ENCODE measurements around the gene COL27A1. TPM values are rescaled to one million over a fixed set of nuclear protein-coding genes. Genes with fewer than 3 reads are reported as not detected.

Gene COL27A1
- total and polyA plus RNA-seq, 9 of the 15 experiments (the other 6 are each of a cell fraction or from before 2014, with no cell fraction given), result 0.07 TPM; not detected in 8

GRCh38 chr9:114112325-114112724, 43.0 kb upstream of the COL27A1 start (continued):
- no peak for TF ChIP-seq ELK1 (CRISPR knock-in tag; IDR thresholded peaks at IDR 0.05)

- Histone ChIP-seq H3K4me1 (replicated peaks in 1 of 2; ENCODE audit: control insufficient read depth in 2 of 2, insufficient read depth in 2 of 2, low read length in 2 of 2) (peaks cover 0 to 2% of the 10 kb centered on the region in 2 experiments; a peak in 1 of 5 replicates), H3K9me3 (replicated peaks; ENCODE audit: control insufficient read depth, insufficient read depth, low read depth, low read length) (no peaks in the 10 kb centered on the region), H2AFZ (ENCODE audit: low read depth, low read length) (no peak overlapping the region), H3K4me2 (ENCODE audit: insufficient read depth, low read length) (no peak overlapping the region), H3K4me3 (no peak overlapping the region), H3K36me3 (ENCODE audit: control insufficient read depth, insufficient read depth, low read length) (no peaks in the 10 kb centered on the region), H3K9me1 (ENCODE audit: control insufficient read depth, insufficient read depth, low read length) (no peaks in the 10 kb centered on the region), H3K9ac (ENCODE audit: insufficient read depth in 1 of 2, low read depth in 2 of 2, low read length in 2 of 2) (no peak overlapping the region), H3K27me3 (ENCODE audit: control insufficient read depth in 2 of 2, insufficient read depth in 2 of 2, low read length in 2 of 2) (peaks cover 8 to 46% of the 10 kb centered on the region in 2 experiments; a peak in 3 of 5 replicates), H3K27ac (ENCODE audit: extremely low read depth, low read depth, low read length) (no peak overlapping the region), H3K79me2 (ENCODE audit: control insufficient read depth, insufficient read depth, low read length) (no peaks in the 10 kb centered on the region), H4K20me1 (replicated peaks; ENCODE audit: control insufficient read depth, insufficient read depth, low read length) (peaks cover 3% of the 10 kb centered on the region; the same call in 1 of the 2 replicates)
- FAIRE-seq (no peak), ATAC-seq (no peak), DNase-seq (ENCODE audit: extremely low read depth in 1 of 4, low spot score in 3 of 4) (no peak)
- 1% methylated on average over 10 of the region's 10 CpGs for WGBS (ENCODE audit: insufficient coverage, low coverage, missing lambda C conversion rate)
- ChIA-PET POLR2A (no interaction called here), CTCF (ENCODE audit: low intra/inter-chr PET ratio) (no interaction called here)
- 0 out of 2 replicates have a peak, but pooled peaks have one; percentile 20 for TF ChIP-seq NFIC (IDR thresholded peaks at IDR 0.05)
- TF ChIP-seq SP1 (CRISPR knock-in tag; IDR thresholded peaks at IDR 0.05), result no peak
- peak; percentile 29 for TF ChIP-seq ZFP36 (IDR thresholded peaks at IDR 0.05; ENCODE audit: low read depth, low read length, partially characterized antibody)
- intact Hi-C loops (cut with micrococcal nuclease), result no loop called here
- in situ Hi-C loops (cut with MboI), result no loop called here
- no TSS peak for BruUV-seq (replicated peaks)
Observed at GRCh38 chr9:114112778-114113584, 42.4 kb upstream of the COL27A1 start.

All from K562 (cell line).